IMR-90 (cell line): ENCODE results near the gene CAMK2D. TPM values are rescaled to one million over a fixed set of nuclear protein-coding genes. Genes with fewer than 3 reads are reported as not detected.
A peak's percentile ranks its signal among the peaks of the same experiment; 100 is the strongest.

ENCODE experiments used
- ATAC-seq: fragments of 200-7000 bp; cut with Tn5 transposase; 2 replicates; pipeline ENCODE4 v1.9.1; 2020; ENCODE audit warnings: low read depth, mild to moderate bottlenecking, moderate library complexity
- BruUV-seq: library from RNA; stranded (reverse); fragments of 400-500 nt; replicated peaks from 2 replicates; lab custom pipeline; 2021; lab: Mats Ljungman, UMichigan
- CTCF ChIA-PET: fragments of 300-600 bp; formaldehyde crosslinking; extraction: SDS; loops from one replicate; lab custom pipeline; 2021; ENCODE audit warnings: antibody characterized with exemption; lab: Yijun Ruan, JAX
- POLR2A ChIA-PET: fragments of 300-600 bp; sonication (Branson Sonifier 250); formaldehyde crosslinking; loops from one replicate; lab custom pipeline; 2022; ENCODE audit warnings: antibody characterized with exemption; ENCODE audit not compliant: unreplicated experiment; lab: Charles Lee
- DNase-seq: peaks from one replicate; pipeline ENCODE4 v3.0.0; 2013
- H2AFZ ChIP-seq: replicated peaks from 2 replicates; pipeline ENCODE3; 2013; ENCODE audit warnings: low read length, mild to moderate bottlenecking; ENCODE audit not compliant: poor library complexity
- H2AK5ac ChIP-seq: 2 replicates; pipeline ENCODE4 v1.6.1; 2013; ENCODE audit warnings: low read depth, low read length, inconsistent platforms
- H2AK9ac ChIP-seq: replicated peaks from 2 replicates; pipeline ENCODE3; 2013; ENCODE audit warnings: mild to moderate bottlenecking, low read depth, low read length, moderate library complexity; ENCODE audit not compliant: poor library complexity
- H2BK120ac ChIP-seq: 2 replicates; pipeline ENCODE4 v1.6.1; 2013; ENCODE audit warnings: low read depth, low read length, inconsistent platforms
- H2BK15ac ChIP-seq: 3 replicates; pipeline ENCODE4 v1.6.1; 2013; ENCODE audit warnings: low read depth, low read length, inconsistent platforms
- H2BK20ac ChIP-seq: 2 replicates; pipeline ENCODE4 v1.6.1; 2013; ENCODE audit warnings: low read depth, mild to moderate bottlenecking, inconsistent platforms, low read length, moderate library complexity
- H2BK5ac ChIP-seq: 2 replicates; pipeline ENCODE4 v1.6.1; 2013; ENCODE audit warnings: mild to moderate bottlenecking, low read depth, low read length, inconsistent platforms; ENCODE audit not compliant: poor library complexity, severe bottlenecking
- H3K14ac ChIP-seq: replicated peaks from 2 replicates; pipeline ENCODE4 v1.6.1; 2013; ENCODE audit warnings: low read depth, low read length, inconsistent platforms
- H3K18ac ChIP-seq: 2 replicates; pipeline ENCODE4 v1.6.1; 2013; ENCODE audit warnings: low read depth, low read length, control low read depth
- H3K23ac ChIP-seq: 2 replicates; pipeline ENCODE4 v1.6.1; 2013; ENCODE audit warnings: low read depth, low read length, inconsistent platforms
- H3K27ac ChIP-seq: 2 replicates; pipeline ENCODE4 v1.5.1; 2013; ENCODE audit warnings: mild to moderate bottlenecking, control low read depth, low read length; ENCODE audit not compliant: insufficient read depth
- H3K27me3 ChIP-seq: 2 replicates; pipeline ENCODE4 v1.6.1; 2013; ENCODE audit warnings: low read length; ENCODE audit not compliant: control insufficient read depth, insufficient read depth
- H3K36me3 ChIP-seq: 2 replicates; pipeline ENCODE4 v1.6.1; 2013; ENCODE audit warnings: low read length, mixed read lengths; ENCODE audit not compliant: control insufficient read depth, insufficient read depth
- H3K4ac ChIP-seq: 2 replicates; pipeline ENCODE4 v1.6.1; 2013; ENCODE audit warnings: low read depth, low read length, inconsistent platforms
- H3K4me1 ChIP-seq: 2 replicates; pipeline ENCODE4 v1.6.1; 2013; ENCODE audit warnings: low read length, mixed read lengths; ENCODE audit not compliant: control insufficient read depth, insufficient read depth
- H3K4me2 ChIP-seq: 2 replicates; pipeline ENCODE4 v1.6.1; 2013; ENCODE audit warnings: low read depth, mild to moderate bottlenecking, control low read depth, low read length, moderate library complexity
- H3K4me3 ChIP-seq: 2 replicates; pipeline ENCODE4 v1.5.1; 2013; ENCODE audit warnings: low read depth, mild to moderate bottlenecking, control low read depth, low read length, moderate library complexity; ENCODE audit not compliant: insufficient read depth
- H3K56ac ChIP-seq: 2 replicates; pipeline ENCODE4 v1.6.1; 2013; ENCODE audit warnings: low read length, inconsistent platforms; ENCODE audit not compliant: insufficient read depth; ENCODE audit errors: extremely low read depth
- H3K79me1 ChIP-seq, 2 experiments: 2 replicates each; pipeline ENCODE4 v1.6.1; 2013; ENCODE audit warnings: low read length in 2 of 2, inconsistent platforms in 1 of 2, low read depth in 1 of 2
- H3K9ac ChIP-seq: 2 replicates; pipeline ENCODE4 v1.6.1; 2013; ENCODE audit warnings: low read depth, low read length, control low read depth
- H3K9me1 ChIP-seq: 2 replicates; pipeline ENCODE4 v1.6.1; 2013; ENCODE audit warnings: low read length, inconsistent platforms; ENCODE audit not compliant: insufficient read depth
- H3K9me3 ChIP-seq: 2 replicates; pipeline ENCODE4 v1.6.1; 2013; ENCODE audit warnings: low read length; ENCODE audit not compliant: control insufficient read depth, insufficient read depth
- H4K20me1 ChIP-seq: 2 replicates; pipeline ENCODE4 v1.6.1; 2013; ENCODE audit warnings: low read length, inconsistent platforms; ENCODE audit not compliant: insufficient read depth
- H4K5ac ChIP-seq: 2 replicates; pipeline ENCODE4 v1.6.1; 2013; ENCODE audit warnings: mild to moderate bottlenecking, low read depth, low read length, control low read depth
- H4K8ac ChIP-seq, 2 experiments: 2 replicates each; pipeline ENCODE4 v1.6.1; 2013; ENCODE audit warnings: low read depth in 2 of 2, low read length in 2 of 2, control low read depth in 1 of 2, inconsistent platforms in 1 of 2
- H4K91ac ChIP-seq: 2 replicates; pipeline ENCODE4 v1.6.1; 2013; ENCODE audit warnings: low read depth, low read length, inconsistent platforms; ENCODE audit not compliant: insufficient read depth
- BHLHE40 ChIP-seq: fragments of 150-350 bp; IDR thresholded peaks from 2 replicates; pipeline ENCODE4 v1.6.1; 2016; ENCODE audit warnings: mild to moderate bottlenecking, low read depth, low read length
- ELK1 ChIP-seq: fragments of 150-350 bp; IDR thresholded peaks from 2 replicates; pipeline ENCODE4 v1.6.1; 2016; ENCODE audit warnings: low read depth, mild to moderate bottlenecking, low read length, moderate library complexity, borderline replicate concordance
- FOS ChIP-seq: fragments of 150-350 bp; IDR thresholded peaks from 2 replicates; pipeline ENCODE4 v1.6.1; 2016; ENCODE audit warnings: low read depth, low read length
- MAFK ChIP-seq: IDR thresholded peaks from 2 replicates; pipeline ENCODE4 v1.6.1; 2012; ENCODE audit warnings: low read depth, low read length, improper control_type of control experiment
- MAZ ChIP-seq: IDR thresholded peaks from 2 replicates; pipeline ENCODE4 v1.6.1; 2012; ENCODE audit warnings: low read depth, mild to moderate bottlenecking, low read length, improper control_type of control experiment, moderate library complexity, borderline replicate concordance
- MXI1 ChIP-seq: IDR thresholded peaks from 2 replicates; pipeline ENCODE4 v1.6.1; 2012; ENCODE audit warnings: low read depth, mild to moderate bottlenecking, low read length, moderate library complexity, borderline replicate concordance
- NFE2L2 ChIP-seq: fragments of 150-350 bp; IDR thresholded peaks from 2 replicates; pipeline ENCODE4 v1.6.1; 2016; ENCODE audit warnings: low read depth, mild to moderate bottlenecking, low read length
- POLR2A ChIP-seq: IDR thresholded peaks from 2 replicates; pipeline ENCODE4 v1.6.1; 2012; ENCODE audit warnings: mild to moderate bottlenecking, low read depth, low read length
- RAD21 ChIP-seq: IDR thresholded peaks from 2 replicates; pipeline ENCODE4 v1.6.1; 2012; ENCODE audit warnings: low read length, improper control_type of control experiment
- RFX5 ChIP-seq: IDR thresholded peaks from 2 replicates; pipeline ENCODE4 v1.8.0; 2012; ENCODE audit warnings: low read depth, mild to moderate bottlenecking, low read length, moderate library complexity
- USF2 ChIP-seq: fragments of 150-350 bp; IDR thresholded peaks from 2 replicates; pipeline ENCODE4 v1.6.1; 2017; ENCODE audit warnings: mild to moderate bottlenecking, antibody characterized with exemption, low read length, low read depth
- WGBS, 2 experiments: methylation state at CpG; one replicate each; pipeline versions ENCODE4 v1.1.5 to v1.1.7; 2013; ENCODE audit warnings: missing lambda C conversion rate in 2 of 2; ENCODE audit not compliant: insufficient read length in 1 of 2; ENCODE audit errors: extremely low coverage in 2 of 2; 5-methylcytosine and 5-hydroxymethylcytosine counted together
- dilution Hi-C: fragments of 300-500 bp; cut with HindIII; formaldehyde crosslinking; loops from one replicate; pipeline ENCODE4 v1.14.3; 2018; ENCODE audit warnings: low sequenced_read_pairs; ENCODE audit not compliant: unreplicated experiment
- in situ Hi-C: fragments of 300-500 bp; cut with MboI; formaldehyde crosslinking; loops from 3 replicates; pipeline ENCODE4 v1.14.3; 2019; ENCODE audit warnings: low sequenced_read_pairs, inconsistent platforms, mixed read lengths
- intact Hi-C: fragments of 100-400 bp; cut with micrococcal nuclease; formaldehyde crosslinking; loops from 2 replicates; pipeline ENCODE4 v1.10.0; 2022
- polyA plus RNA-seq, 3 experiments: library from polyadenylated mRNA; depleted of rRNA; stranded (reverse); fragments of >200 nt; gene quantifications; 2 replicates each; pipeline ENCODE4 v1.2.3, GENCODE V29; 2012; ENCODE audit warnings: low replicate concordance in 1 of 3
- total RNA-seq: library from RNA; depleted of rRNA; stranded (reverse); fragments of >200 nt; gene quantifications from 2 replicates; pipeline ENCODE4 v1.2.3, GENCODE V29; 2012

CAMK2D gene
- total and polyA plus RNA-seq, 2 of the 4 experiments (the other 2 are of a cell fraction) = 44.6 to 156 TPM

DNA sequence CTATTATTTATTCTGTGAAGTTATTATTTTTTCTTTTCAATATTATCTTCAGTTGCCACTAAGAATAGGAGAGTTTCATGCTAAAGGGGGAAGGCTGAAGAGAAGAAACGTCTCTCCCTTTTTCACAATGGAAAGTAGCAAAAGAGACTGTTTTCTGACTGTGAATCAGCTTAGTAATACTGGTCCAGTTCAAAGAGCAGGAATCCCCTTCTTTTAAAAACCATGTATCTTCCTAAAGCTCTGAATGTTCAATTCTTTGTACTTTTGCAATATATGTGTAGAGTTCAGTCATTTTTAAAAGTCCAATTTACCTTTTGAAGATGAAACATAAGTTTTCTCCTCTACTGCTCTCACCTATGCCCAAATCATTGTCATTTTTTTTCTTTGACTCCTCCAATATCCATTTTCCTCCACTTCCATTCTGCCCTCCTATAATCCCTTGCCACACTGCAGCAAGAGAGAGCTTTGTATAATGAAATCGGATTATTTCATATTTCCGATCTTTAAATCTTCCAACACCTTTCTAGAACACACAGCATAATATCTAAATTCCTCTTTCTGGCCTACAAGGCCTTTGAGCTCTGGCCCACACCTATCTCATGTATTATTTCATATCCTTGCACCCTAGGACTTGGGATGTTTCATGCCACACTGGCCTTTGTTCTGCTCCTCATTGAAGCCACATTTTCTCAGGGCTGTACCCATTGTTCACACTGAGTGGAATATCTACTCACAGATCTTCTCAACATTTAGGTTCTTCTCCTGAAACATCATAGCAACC is 195.3 kb downstream of the CAMK2D start:
- no peak for DNase-seq
- dilution Hi-C loops = no loop called here
- H3K9ac ChIP-seq = no peak overlapping the region
- H3K9me1 ChIP-seq = peaks cover 3% of the 10 kb centered on the region; the same call in 1 of the 2 replicates
- no peak overlapping the region for H2BK20ac ChIP-seq
- no TSS peak for BruUV-seq
- ChIA-PET POLR2A (no interaction called here), CTCF (no interaction called here)
- no peak overlapping the region for H3K23ac ChIP-seq
- H4K91ac ChIP-seq = no peak overlapping the region
- no peak overlapping the region for H3K27ac ChIP-seq
- no peaks in the 10 kb centered on the region for H3K36me3 ChIP-seq
- in situ Hi-C loops = no loop called here
- H3K79me1 ChIP-seq = peaks cover 18 to 20% of the 10 kb centered on the region in 2 experiments; a peak in 3 of 4 replicates
- no peak overlapping the region for H3K4me2 ChIP-seq
- no peak overlapping the region for H2BK5ac ChIP-seq
- H2AK5ac ChIP-seq = no peak overlapping the region
- TF ChIP-seq RFX5 = no peak
- TF ChIP-seq MAZ = no peak
- no peak for TF ChIP-seq RAD21
- no peak for TF ChIP-seq BHLHE40
- TF ChIP-seq MAFK = no peak
- TF ChIP-seq USF2 = no peak
- no peak for TF ChIP-seq MXI1
- TF ChIP-seq ELK1 = no peak
- TF ChIP-seq POLR2A = no peak
- no peak for TF ChIP-seq FOS
- TF ChIP-seq NFE2L2 = no peak
- 100% methylated on average over 1 of the region's 3 CpGs; no CpG with 5 or more reads in 1 of the 2 experiments for WGBS, 2 experiments
- H4K20me1 ChIP-seq = peaks cover 3% of the 10 kb centered on the region; the same call in 1 of the 2 replicates
- no peak overlapping the region for H3K56ac ChIP-seq
- no peak overlapping the region for H3K18ac ChIP-seq
- intact Hi-C loops = no loop called here
- no peak overlapping the region for H2AFZ ChIP-seq
- no peaks in the 10 kb centered on the region for H3K9me3 ChIP-seq
- no peak overlapping the region; the same call in 1 of the 2 replicates for H3K4ac ChIP-seq
- H2BK15ac ChIP-seq = no peak overlapping the region
- no peaks in the 10 kb centered on the region for H3K27me3 ChIP-seq
- H3K4me1 ChIP-seq = peaks cover 3% of the 10 kb centered on the region; the same call in 1 of the 2 replicates
- no peak overlapping the region for H4K8ac ChIP-seq
- ATAC-seq = no peak
- H3K4me3 ChIP-seq = no peak overlapping the region
- no peak overlapping the region for H2AK9ac ChIP-seq
- no peak overlapping the region for H2BK120ac ChIP-seq
- 0 out of 2 replicates have a peak overlapping the region, but pooled peaks have one; percentile 62 for H3K14ac ChIP-seq
- H4K5ac ChIP-seq = no peak overlapping the region
